NCI-H128 (cell line): Measurements from ENCODE around the gene CDC20B.
"Not testable (repeated sequence)": the region's sequence is repeated elsewhere in the genome, so short reads cannot be mapped to it uniquely, and the experiment has no call there.

Experiments
- DNase-seq: peaks from one replicate; lab custom pipeline; 2025; ENCODE audit not compliant: unreplicated experiment; lab: John Stamatoyannopoulos, UW

Gene CDC20B

DNA sequence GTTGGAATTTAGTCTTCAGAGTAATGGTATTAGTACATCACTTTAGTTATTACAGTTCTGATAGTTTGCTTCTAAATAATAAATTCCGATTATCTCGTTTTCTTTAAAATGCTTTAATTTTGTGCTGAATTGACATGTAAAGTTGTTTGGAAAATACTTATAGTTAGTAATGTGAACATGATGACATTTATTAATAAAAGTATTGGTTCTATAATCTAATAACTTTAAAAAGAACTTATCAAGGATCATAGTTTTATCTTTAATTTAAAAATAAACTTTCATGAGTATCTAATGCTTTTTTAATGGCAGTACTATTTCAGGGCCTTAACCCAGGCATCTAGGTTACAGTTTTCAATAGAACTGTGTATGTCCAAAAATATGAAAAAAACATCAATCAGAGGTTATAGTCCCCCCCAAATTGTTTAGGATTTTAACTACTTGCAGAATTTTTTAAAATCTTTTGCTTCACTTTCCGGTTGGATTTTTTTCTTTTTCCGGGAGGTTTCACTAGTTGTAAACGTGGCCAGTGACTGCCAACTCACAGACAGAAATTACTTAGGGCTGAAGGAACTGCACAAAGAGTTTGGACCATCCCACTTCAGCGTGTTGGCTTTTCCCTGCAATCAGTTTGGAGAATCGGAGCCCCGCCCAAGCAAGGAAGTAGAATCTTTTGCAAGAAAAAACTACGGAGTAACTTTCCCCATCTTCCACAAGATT is 12.3 kb downstream of the CDC20B start:
- no peak for DNase-seq

DNA sequence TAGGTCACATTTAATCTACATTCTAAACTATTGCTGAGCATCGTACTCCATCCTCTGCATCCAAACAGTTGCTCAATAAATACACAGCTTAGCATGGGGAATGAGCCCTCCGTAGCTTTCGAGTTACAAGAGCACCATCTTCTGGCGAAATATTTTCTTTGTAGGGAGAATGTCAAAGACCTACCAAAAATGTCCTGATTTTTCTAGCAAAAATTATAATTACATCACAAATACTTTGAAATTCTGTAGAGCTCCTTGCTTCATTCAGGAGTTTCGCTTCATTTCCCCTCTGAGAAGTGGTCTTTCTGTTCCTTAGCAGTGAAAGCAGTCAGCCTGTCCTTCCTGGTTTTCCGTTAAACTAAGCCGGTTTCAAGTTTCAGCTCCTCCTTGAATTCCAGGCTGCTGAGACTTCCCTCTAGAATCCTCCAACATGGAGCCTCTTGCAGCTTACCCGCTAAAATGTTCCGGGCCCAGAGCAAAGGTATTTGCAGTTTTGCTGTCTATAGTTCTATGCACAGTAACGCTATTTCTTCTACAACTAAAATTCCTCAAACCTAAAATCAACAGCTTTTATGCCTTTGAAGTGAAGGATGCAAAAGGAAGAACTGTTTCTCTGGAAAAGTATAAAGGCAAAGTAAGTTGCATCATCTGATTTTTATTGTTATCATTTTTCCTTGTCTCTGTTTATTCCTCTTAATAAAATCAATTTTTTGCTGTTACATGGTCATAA is 13.0 kb downstream of the CDC20B start, which contains the start of gene GPX8:
Gene GPX8, plus strand, starts transcription at position 409 of the 730 bp plus-strand sequence. Its CDS starts 22 bp downstream, at position 431.
- no peak for DNase-seq

DNA sequence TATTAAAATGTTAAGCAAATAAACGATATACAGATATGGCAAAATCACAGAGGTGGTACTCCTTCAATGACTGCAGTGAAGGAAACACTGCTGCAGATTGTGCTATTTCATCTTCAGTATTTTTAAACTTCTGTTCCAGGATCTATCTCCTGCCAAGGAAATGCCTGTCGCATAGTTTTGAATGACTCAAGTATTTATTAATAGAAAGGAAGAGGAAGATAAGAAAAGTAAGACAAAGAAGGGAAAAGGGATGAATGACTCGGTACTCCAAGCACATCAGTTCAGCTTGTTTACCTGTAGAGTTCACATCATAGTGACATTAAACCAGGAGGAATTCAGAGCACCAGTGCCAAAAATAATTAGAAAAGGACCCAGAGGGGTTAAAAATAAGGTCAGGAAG is 18.1 kb downstream of the CDC20B start:
- DNase-seq = no peak

DNA sequence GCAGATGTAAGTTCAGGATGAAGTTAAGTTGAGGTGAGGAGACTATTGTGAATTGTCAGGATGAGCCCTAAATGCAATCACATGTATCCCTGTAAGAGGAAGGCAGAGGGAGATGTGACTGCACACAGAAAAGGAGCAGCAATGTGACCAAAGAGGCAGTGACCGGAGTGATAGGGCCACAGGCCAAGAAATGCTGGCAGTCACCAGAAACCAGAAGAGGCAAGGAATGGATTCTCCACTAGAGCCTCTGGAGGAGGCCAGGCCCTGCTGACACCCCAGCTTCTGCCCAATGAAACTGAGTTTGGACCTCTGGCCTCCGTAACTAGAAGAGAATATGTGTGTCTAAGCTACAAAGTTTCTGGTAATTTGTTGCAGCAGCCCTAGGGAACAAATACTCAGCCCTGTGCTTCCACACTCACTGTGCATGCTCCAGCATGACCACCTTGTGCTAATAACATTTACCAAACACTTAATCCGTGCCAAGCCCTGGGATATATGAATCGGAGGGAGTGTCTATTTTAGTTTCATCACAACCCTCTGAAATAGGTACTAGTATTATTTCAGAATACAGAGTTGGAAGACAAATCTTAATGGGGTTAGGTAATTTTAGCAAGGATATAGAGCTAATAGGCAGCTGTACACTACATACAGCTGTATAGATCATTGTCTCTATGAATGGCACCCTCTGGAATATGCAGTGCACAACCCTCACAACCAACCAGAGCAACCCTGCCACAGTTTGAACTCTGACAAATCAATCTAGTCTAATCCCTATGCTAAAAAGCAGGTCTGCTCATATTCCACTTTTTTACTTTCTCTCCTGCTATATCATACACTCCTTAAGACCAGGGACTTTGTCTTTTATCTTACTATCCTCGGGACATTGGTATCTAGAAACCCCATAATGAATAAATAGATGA is 20.8 kb downstream of the CDC20B start:
- DNase-seq = no peak

DNA sequence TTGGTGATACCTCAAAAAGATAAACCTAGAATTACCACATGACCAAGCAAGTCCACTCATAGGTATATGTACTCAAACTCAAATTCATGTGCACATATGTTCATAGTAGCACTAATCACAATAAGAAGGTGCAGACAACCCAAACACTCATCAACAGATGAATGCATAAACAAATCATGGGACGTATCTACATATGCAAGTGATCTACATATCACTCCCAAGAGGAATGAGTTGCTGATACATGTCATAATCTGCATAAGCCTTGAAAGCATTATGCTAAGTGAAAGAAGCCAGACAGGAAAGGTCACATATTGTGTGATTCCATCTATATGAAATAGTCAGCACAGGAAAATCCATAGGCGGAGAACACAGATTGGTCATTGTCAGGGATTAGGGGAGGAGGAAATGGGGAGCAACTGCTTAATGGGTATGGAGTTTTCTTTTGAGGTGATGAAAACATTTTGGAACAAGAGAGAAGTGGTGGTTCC is 23.6 kb downstream of the CDC20B start:
- no peak for DNase-seq

DNA sequence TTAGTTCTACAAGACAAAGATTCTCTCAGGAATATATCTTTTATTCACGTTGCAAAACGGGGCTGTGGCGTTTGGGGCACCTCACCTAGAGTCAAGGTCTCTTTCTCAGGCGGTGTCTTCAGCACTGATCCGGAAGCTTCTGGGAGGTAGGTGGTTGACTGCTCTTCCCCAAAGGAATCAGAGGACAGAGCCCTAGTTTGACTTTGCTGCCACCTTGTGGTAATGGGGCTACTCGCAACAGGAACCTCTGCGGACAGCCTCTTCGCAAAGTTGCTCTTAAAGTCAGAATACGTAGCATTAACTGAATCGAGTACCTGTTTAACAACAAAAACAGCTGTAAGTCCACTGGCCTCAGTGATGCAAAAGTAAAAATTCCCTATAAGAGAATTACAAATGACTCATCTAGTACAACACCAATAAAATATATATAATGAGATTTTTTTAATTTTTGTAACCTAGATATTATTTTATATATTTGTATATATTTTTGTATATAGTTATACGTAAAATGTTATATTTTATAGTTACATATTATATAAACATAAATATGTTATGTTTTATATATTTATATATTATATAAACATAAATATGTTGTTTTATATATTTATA is 26.3 kb downstream of the CDC20B start:
- DNase-seq = peak; percentile 58

DNA sequence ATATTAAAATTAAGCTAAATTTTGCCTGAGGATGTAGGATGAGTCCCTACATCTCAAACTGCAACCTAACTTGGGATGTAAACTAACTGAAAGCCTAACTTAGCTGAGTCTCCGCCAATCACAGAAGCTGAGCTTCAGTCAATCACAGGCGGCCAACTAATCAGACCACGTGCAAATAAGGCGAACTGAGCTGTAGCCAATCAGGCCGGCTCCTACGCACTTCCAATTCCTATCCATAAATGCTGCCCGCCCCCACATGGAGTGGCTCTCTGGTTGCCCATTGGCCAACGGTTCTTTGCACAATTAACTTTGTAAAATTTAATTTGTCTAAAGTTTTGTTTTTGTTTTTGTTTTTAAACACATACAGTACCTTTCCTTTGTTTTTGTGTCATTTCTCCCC is 26.9 kb downstream of the CDC20B start:
- DNase-seq = no peak

DNA sequence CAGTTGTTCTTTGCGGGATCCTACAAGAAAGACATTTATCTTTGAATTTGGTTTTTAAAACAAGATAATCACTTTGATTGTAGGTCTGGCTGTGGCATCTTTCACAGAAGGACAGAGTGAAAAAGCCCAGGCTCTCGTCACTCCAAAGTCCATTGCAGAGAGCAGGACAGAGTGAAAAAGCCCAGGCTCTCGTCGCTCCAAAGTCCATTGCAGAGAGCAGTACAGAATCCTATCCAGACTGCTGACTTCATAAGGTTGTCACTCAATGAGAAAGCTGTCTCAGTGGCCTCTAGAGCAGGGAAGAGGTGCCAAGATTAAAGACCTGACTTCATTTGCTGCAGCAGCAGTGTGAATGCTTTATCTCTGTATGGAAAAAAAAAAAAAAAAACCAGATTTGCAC is 29.4 kb downstream of the CDC20B start:
- DNase-seq = no peak

DNA sequence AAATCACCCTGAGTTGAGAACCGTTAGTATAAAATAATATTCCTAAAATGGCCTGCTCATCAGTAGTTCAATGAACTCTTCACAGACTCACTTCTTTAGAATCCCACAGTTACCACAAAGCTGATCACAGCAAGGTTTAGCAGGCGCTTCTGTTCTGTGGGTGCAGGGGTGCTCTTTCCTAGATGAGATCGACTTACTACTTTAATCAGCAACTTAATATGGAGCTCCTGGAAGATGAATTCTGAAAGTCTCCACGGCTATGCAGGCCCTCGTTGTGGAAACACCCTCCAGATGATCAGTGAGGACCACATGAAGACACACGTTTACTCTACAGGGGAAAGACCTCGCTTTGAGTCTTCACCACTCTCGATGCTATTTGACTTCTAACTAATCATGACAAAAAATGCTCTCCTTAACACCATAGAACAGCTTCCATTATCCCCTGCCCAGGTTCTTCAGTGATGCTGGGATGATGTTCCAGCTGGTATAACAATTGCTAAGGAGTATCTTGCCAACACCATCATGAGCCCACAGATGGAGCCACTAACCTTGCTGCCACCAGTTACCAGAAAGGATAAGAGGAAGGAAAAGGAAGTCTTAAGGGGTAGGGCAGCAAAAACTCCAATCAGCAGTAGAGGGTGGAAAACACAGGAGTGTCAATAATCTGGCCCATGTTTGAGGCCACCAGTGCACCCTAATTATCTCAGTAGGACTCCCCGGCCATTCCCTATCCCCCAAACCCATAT is 30.9 kb downstream of the CDC20B start:
- no peak for DNase-seq

DNA sequence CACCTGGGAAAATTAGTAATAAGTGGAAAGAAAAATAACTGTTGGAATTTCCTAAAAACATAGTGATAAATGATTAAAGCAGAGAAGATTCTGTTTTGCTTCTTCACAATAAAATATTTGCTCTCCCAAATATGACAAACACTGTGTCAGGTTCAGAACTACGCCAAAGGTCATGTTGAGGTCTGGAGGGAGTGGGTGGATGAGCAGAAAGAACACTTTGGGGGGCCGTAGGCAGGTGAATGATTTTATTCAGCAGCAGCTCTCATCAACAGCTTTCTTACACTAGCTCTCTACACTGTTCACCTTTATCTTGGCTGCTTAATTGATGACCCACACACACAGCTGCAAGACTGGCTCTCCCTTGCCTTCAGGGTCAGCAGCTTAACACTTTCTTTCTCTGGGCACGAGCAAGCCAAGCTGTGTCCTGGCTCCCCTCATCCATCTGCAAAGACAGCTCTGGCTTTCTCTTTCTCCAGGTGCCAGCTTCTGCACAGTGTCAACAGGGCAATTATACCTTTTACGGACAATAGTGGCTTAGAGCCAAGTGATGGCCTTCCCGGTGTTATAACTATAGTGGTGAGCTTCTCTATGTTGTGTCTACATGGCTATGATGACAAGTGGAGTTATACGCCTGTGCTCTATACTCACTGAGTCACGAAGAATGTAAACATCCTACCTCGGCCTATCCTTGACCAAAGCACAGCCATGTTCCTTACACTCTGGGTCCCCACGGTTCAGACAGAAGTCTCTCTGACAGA is 31.9 kb downstream of the CDC20B start:
- DNase-seq = no peak

DNA sequence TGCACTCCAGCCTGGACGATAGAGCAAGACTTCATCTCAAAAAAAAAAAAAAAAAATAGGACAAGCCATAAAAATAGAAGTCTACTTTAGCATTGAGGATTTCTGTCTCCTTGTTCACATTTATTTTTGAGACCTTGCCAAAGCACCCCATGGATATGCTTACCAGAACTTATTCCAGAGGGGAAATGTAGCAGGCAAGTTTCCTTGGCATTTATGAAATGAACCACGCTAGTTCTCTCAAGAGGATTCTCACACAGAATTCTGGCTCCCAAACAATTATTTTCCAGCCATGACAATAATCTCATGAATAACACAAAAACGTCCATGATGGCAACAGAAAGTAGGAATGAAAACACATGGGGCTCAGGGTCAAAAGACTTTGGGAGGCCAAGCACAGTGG is 36.5 kb downstream of the CDC20B start:
- no peak for DNase-seq

DNA sequence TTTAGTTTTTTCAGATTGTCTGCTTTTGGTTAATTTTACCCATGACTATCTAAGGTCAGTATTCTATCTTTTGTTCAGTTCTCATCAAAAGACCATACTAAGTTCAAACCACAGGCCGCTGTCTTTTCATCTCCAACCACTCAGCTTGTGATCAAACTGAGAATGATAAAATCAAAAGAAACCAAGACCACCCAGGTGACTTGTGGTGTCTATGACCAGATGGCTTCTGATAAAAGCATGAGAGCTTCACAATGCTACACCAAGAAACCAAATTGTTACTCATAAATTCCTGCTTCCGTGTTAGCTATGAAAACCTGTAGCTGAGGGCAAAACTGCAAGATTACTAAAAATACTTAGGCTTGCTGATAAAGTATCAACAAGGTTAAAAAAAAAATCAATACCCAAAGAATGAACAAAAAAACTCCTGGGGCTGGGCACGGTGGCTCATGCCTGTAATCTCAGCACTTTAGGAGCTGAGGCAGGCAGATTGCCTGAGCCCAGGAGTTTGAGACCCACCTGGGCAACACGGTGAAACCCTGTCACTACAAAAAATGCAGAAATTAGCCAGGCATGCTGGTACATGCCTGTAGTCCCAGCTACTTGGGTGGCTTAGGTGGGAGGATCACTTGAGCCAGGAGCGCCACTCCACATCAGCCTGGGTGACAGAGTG is 38.8 kb downstream of the CDC20B start:
- DNase-seq = no peak

DNA sequence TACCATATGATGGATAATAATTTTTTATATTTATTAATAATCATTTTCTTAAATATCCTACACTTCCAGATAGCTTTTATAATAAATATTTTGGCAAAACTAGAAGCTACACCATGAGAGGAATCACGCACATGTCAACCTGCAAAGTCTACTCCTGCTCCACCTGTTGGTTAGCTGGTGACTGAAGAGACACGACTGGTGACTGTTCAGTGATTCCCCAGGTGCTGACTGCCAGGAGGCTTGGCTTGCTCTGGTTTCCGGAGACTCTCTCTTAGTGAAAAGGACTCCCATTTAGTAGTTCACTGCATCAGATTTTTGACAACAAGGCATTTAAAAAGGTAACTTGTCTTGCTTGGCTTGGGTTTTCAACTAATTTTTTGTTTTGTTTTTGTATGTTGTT is 49.6 kb downstream of the CDC20B start:
- DNase-seq = no peak

DNA sequence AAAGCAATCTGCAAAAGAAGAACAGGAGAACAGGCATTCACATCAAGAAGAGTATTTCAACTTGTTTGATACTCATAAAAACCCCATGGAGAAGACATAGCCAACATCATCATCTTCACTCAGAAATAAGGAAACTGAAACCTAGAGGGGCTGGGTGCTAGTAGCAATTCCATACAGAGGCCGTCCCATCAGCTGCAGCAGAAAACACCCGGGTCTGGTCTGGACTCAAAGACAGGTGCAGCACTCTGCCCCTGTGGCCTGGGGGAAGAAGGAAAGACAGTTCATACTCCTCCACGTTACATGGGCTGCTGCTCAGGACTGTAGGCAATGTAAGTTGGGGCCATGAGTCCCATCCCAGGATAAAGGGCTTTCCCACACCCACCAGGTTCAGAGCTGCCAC is 58.9 kb downstream of the CDC20B start:
- DNase-seq = no peak

DNA sequence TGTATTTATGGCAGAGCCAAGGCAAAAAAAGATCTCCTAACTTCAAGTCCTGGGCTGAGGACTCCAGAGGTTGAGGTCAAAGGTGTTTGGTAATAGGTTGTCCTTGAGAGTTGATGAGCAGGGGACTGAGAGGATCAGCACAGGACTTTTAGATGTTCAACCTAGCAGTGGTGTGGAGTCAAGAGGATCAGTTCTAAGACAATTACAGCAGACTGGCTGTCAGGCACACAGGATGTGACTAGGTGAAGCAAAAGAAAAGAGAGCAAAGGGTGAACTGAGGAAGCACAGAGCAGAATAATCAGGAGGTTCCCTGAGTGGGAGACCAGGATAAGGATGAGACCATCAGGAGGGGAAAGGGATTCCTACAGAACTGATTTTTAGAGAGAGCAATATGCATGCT is 59.6 kb downstream of the CDC20B start:
- no peak for DNase-seq

DNA sequence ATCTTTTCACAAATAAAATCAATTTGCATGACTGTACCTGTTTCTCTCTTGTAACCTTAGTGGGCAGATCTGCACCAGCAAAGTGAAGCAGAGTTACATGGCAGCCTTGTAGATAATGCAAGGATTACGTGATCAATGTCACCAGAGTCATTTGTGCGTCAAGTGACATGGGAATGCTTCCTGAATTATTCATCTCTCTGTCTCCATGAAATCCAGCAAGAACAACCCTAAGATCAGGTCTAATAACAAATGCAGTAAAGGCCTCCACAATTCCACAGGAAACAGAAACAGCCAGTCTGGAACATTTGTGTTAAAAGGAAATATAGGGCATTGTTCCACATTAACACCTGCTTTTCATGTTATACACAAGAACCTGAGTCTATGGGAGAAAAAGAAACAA is 62.8 kb downstream of the CDC20B start:
- DNase-seq = no peak

DNA sequence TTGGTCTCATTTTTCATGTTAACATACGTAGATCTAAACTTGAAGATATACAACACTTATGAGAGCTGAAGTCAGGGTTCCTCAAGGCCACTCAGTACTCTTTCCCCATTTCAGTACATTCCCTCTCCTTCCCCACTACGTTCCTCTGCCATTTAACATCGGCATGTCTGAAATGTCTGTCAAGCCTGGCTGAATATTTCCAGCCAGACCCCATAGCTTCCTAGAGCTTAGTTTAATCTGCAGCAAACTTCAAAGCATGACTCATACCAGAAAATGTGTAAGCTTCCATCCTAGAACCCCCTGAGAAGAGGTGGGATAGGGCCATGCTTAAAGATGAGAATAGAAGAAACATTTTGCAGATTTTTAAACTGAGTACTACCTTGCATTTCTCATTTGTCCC is 64.3 kb downstream of the CDC20B start:
- no peak for DNase-seq

DNA sequence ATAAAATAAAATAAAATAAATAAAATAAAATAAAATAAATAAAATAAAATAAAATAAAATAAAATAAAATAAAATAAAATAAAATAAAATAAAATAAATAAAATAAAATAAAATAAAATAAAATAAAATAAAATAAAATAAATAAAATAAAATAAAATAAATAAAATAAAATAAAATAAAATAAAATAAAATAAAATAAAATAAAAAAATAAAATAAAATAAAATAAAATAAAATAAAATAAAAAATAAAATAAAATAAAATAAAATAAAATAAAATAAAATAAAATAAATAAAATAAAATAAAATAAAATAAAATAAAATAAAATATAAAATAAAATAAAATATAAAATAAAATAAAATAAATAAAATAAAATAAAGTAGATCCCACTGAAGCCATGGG is 67.0 kb downstream of the CDC20B start:
- DNase-seq = not testable (repeated sequence)
